Activated CD4-positive, CD25-positive, alpha-beta regulatory T cell treated with anti-CD3 and anti-CD28 coated beads, Interleukin-2, amount 50 U/mL, for 16 hours (primary cell): ENCODE measurements around the gene RAD23B.

ENCODE experiments used
- DNase-seq: peaks from one replicate; pipeline ENCODE4 v3.0.0-alpha.2; 2020; ENCODE audit warnings: low read depth, low spot score

The RAD23B gene

DNA sequence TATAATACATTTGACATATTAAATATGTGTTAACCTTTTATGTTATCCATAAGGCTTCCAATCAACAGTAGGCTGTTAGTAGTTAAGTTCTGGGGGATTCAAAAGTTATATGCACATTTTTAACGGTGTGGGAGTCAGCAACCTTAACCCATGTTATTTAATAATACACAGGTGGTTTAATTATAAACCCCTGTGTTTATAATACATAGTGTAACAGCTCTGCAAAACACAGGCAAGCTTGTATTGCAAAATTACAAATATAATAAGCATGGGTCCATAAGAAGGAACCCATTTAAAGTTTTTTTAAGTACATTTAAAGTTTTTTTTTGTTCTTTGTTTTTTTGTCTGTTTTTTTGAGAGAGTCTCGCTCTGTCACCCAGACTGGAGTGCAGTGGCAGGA is 14.5 kb upstream of the RAD23B start:
- no peak for DNase-seq

DNA sequence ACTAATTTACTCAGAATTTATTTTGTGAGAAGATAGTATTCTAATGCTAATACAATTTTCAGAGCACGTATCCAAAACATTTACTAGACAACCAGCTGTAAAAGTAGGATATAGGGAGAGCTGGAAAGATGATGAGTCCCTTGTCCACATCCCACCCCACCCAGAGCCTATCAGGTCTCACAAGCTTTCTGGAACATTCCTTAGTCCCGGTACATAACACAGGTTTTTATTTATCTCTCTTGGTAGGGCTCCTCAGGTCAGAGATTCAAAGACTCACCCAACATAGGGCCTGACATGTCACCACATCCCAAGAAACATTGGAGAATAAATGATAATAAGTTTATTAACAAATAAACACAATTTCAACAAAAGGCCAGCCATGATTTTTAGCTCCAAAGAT is 13.8 kb upstream of the RAD23B start:
- no peak for DNase-seq

GRCh38 chr9:107269681-107270080 is 13.4 kb upstream of the RAD23B start:
- no peak for DNase-seq

GRCh38 chr9:107270082-107270481 is 13.0 kb upstream of the RAD23B start:
- no peak for DNase-seq

GRCh38 chr9:107270580-107270979 is 12.5 kb upstream of the RAD23B start:
- DNase-seq, result no peak

DNA sequence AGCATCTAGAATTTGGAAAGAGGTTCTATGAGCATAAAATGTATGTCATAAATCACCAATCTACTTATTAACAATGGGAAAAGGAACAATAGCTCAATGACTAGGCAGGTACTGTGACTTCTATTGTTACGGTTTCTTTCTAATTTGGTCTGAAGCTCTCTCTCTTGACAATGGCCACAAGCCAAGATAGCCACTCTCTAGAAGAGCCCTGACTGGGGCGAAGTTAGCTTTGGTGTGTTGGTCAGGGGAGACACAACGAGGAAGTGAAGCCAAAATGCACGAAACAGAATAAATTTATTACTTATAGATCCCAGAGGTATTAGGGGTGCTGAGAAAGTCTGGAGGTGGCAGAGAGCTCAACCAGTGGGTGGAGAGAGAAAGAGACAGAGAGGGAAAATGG is 9.4 kb upstream of the RAD23B start:
- DNase-seq, result no peak

GRCh38 chr9:107274096-107274495 is 9.0 kb upstream of the RAD23B start:
- no peak for DNase-seq

DNA sequence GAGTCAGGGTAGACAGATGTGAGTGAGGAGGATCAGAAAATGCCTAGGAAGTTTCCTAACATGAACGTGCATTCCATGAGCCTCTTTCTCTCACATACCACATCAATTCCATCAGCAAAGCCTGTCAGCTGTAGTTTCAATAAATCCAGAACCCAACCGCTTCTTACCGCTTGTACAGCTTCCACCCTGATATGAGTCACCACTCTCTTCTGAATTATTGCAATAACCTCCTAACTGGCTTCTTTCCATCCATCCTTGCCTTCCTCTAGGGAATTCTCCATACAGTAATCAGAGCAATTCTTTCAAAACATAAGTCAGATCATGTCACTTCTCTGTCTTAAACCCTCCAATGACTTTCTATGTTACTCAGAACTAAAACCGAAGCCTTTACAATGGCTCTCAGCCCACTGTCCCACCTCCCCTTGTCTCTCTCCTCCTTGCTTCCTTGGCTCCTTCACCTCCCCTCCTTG is 8.1 kb upstream of the RAD23B start:
- no peak for DNase-seq

GRCh38 chr9:107275530-107275929 is 7.5 kb upstream of the RAD23B start:
- no peak for DNase-seq

DNA sequence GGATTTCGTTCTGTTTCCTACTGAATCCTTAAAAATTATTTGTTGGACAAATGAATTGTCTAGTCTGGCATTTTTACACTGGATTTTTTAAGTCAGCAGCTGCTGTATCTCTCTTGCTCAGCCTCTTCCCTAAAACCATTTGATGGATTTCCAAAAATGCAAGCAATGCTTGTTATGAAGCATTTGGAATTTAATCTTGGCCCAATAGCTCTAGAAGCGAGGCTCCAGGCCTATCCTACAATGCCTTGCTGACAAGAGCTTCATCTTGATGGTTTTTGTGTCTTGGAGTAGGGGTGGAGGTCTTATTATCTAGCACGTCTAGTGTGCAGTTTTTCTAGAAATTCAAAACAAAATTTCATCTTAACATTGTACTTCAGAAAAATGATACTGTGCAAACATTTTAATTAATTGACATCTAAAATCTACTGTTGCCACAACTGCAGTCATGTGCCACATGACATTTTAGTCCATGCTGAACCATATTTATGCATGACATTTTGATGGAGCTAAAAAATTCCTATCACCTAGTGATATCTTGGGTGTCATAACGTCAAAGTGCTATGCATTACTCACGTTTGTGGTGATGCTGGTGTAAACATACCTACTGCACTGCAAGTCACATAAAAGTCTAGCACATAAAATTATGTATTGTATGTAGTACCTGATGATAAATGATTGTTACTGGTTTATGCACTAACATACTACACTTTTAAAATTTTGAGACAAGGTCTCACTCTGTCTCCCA is 5.9 kb upstream of the RAD23B start:
- DNase-seq, result no peak

DNA sequence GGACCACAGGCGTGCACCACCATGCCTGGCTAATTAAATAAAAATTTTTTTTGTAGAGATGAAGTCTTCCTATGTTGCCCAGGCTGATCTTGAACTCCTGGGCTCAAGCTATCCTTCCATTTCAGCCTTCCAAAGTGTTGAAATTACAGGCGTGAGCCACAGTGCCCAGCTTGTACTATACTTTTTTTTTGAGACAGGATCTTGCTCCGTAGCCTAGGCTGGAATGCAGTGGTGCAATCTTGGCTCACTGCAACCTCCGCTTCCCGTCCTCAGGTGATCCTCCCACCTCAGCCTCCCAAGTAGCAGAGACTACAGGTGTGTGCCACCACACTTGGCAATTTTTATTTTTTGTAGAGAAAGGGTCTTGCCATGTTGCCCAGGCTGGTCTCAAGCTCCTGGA is 5.3 kb upstream of the RAD23B start:
- no peak for DNase-seq

DNA sequence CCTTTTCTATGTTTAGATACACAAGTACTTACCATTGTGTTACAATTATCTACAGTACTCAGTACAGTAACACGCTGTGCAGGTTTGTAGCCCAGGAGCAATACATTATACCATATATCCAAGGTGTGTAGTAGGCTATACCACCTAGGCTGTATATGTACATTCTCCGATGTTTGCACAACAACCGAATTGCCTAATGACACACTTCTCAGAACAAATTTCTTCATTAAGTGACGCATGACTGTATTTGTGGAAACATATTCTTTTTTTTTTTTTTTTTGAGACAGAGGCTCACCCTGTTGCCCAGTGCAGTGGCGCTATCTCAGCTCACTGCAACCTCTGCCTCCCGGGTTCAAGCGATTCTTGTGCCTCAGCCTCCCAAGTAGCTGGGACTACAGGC is 4.0 kb upstream of the RAD23B start:
- no peak for DNase-seq

- DNase-seq, result no peak
Measured at GRCh38 chr9:107280543-107280942, 2.5 kb upstream of the RAD23B start.

DNA sequence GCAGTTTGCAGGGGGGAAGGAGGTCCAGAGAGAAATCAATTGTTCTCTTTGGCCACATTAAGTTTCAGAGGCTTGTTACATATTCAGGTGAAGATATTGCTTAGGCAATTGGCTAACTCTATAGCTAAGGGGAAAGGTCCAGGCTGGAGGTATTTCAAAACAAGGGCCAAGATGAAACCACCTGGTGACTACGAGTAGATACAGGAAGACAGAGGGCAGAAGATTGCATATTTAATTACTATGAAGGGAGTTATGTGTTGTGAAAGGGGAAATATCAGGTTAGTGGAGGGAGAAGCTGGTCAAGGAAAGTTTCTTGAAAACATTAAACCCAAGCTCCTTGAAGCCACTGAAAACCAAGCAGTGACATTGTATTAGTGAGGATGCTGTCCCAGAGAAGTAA is 1.9 kb upstream of the RAD23B start:
- no peak for DNase-seq

GRCh38 chr9:107281922-107282667 is 984 bp upstream of the RAD23B start:
- DNase-seq, result no peak

- peak; percentile 13 for DNase-seq
Measured at GRCh38 chr9:107283623-107284616, 841 bp downstream of the RAD23B start.

- DNase-seq, result no peak
Measured at GRCh38 chr9:107284636-107285035, 1.6 kb downstream of the RAD23B start.

GRCh38 chr9:107285286-107285685 is 2.2 kb downstream of the RAD23B start:
- no peak for DNase-seq

DNA sequence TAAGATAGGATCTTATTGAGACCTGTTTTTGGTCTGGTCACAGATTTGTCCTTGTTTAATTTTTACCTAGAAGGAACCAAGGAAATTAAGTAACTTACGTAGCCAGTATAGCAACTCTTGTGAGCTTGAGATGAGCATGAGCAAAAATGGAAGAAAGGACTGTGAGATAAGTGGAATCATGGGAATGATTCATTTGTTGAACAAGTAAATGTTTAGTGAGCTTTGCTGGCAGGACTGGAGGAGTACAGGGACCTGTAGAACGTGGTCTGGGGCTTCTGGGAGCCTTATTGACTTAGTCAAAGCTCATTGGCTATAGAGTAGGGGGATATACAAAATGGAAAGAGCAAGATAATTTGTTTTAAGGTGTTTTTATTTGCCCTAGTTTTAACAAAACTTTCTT is 3.0 kb downstream of the RAD23B start:
- DNase-seq, result no peak

DNA sequence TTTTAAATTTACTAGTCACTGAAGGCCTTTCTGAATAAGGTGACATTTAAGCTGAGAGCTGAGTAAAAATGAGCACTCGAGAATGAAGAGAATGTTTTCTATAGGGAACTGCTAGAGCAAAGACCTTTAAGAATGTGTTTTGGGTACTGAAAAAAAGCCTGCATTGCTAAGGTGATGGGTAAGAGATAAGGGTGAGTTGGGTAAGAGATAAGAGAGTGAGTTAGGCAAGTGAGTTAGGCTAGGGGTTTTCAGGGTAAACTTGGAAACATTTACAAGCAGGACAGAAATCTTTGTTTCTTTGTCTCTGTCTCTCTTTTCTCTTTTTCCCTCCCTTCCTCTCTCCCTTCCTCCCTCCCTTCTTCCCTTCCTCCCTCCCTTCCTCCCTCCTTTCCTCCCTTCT is 5.6 kb downstream of the RAD23B start:
- no peak for DNase-seq

DNA sequence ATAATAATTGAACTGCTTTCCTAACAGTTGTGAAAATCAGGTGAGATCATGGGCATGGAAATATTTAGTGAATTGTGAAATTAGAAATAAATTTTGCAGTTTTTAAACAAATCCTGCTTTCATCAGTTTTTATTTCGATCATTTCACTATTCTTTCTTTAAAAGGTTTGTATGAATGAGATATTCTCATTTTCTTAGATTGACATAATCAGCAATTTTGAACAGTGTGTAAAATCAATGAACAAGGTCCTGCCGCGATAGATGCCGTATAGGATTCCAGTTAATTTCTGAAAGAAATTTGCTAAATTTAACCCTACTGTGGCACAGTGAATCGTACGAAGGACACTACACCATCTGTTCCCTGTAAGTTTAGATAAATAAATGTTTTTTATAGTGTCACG is 7.5 kb downstream of the RAD23B start:
- no peak for DNase-seq
